Measurements from ENCODE around the gene SETD2.
"Not testable (repeated sequence)": the region's sequence is repeated elsewhere in the genome, so short reads cannot be mapped to it uniquely, and the experiment has no call there.

Gene SETD2

GRCh38 chr3:47194994-47195393, 31.1 kb upstream of the SETD2 start:
- Histone ChIP-seq H3K27me3 (ENCODE audit: insufficient read depth, insufficient read length) (no peaks in the 10 kb centered on the region), H3K36me3 (ENCODE audit: insufficient read depth, insufficient read length, low read length) (no peaks in the 10 kb centered on the region), H3K9me3 (ENCODE audit: insufficient read depth, low read length) (no peaks in the 10 kb centered on the region), H3K9ac (ENCODE audit: insufficient read length, low read depth) (no peak overlapping the region), H3K4me1 (ENCODE audit: insufficient read depth, insufficient read length) (peaks cover 3% of the 10 kb centered on the region), H3K4me3 (ENCODE audit: insufficient read length, low read depth) (no peak overlapping the region)
- DNase-seq (ENCODE audit: low read depth, low spot score), result no peak
- no peak for TF ChIP-seq YY1 (IDR thresholded peaks at IDR 0.05; ENCODE audit: insufficient read depth, insufficient read length)
- no peak for TF ChIP-seq SUZ12 (IDR thresholded peaks at IDR 0.05; ENCODE audit: extremely low read depth, insufficient read depth, insufficient read length)
- no peak for TF ChIP-seq ZNF274 (IDR thresholded peaks at IDR 0.05; ENCODE audit: low read depth, low read length)

GRCh38 chr3:47193871-47194859, 30.3 kb upstream of the SETD2 start:
- no peak overlapping the region for H3K4me3 ChIP-seq (ENCODE audit: insufficient read length, low read depth)
- no peak overlapping the region for H3K9ac ChIP-seq (ENCODE audit: insufficient read length, low read depth)
- H3K36me3 ChIP-seq (ENCODE audit: insufficient read depth, insufficient read length, low read length), result no peaks in the 10 kb centered on the region
- peaks cover 3% of the 10 kb centered on the region for H3K4me1 ChIP-seq (ENCODE audit: insufficient read depth, insufficient read length)
- DNase-seq (ENCODE audit: low read depth, low spot score), result no peak
- H3K9me3 ChIP-seq (ENCODE audit: insufficient read depth, low read length), result no peaks in the 10 kb centered on the region
- H3K27me3 ChIP-seq (ENCODE audit: insufficient read depth, insufficient read length), result no peaks in the 10 kb centered on the region
- TF ChIP-seq SUZ12 (IDR thresholded peaks at IDR 0.05; ENCODE audit: extremely low read depth, insufficient read depth, insufficient read length), result no peak
- no peak for TF ChIP-seq ZNF274 (IDR thresholded peaks at IDR 0.05; ENCODE audit: low read depth, low read length)
- no peak for TF ChIP-seq YY1 (IDR thresholded peaks at IDR 0.05; ENCODE audit: insufficient read depth, insufficient read length)

GRCh38 chr3:47186285-47186684, 22.4 kb upstream of the SETD2 start:
- TF ChIP-seq YY1 (IDR thresholded peaks at IDR 0.05; ENCODE audit: insufficient read depth, insufficient read length) (no peak), ZNF274 (IDR thresholded peaks at IDR 0.05; ENCODE audit: low read depth, low read length) (no peak), SUZ12 (IDR thresholded peaks at IDR 0.05; ENCODE audit: extremely low read depth, insufficient read depth, insufficient read length) (no peak)
- DNase-seq (ENCODE audit: low read depth, low spot score), result no peak
- Histone ChIP-seq H3K4me1 (ENCODE audit: insufficient read depth, insufficient read length) (no peaks in the 10 kb centered on the region), H3K9ac (ENCODE audit: insufficient read length, low read depth) (no peak overlapping the region), H3K4me3 (ENCODE audit: insufficient read length, low read depth) (no peak overlapping the region), H3K36me3 (ENCODE audit: insufficient read depth, insufficient read length, low read length) (peaks cover 8% of the 10 kb centered on the region), H3K27me3 (ENCODE audit: insufficient read depth, insufficient read length) (no peaks in the 10 kb centered on the region), H3K9me3 (ENCODE audit: insufficient read depth, low read length) (no peaks in the 10 kb centered on the region)

GRCh38 chr3:47181685-47182084, 17.8 kb upstream of the SETD2 start:
- DNase-seq (ENCODE audit: low read depth, low spot score); H3K4me1 ChIP-seq (ENCODE audit: insufficient read depth, insufficient read length); H3K4me3 ChIP-seq (ENCODE audit: insufficient read length, low read depth); H3K27me3 ChIP-seq (ENCODE audit: insufficient read depth, insufficient read length); H3K9ac ChIP-seq (ENCODE audit: insufficient read length, low read depth); H3K9me3 ChIP-seq (ENCODE audit: insufficient read depth, low read length): not testable (repeated sequence)
- H3K36me3 ChIP-seq (ENCODE audit: insufficient read depth, insufficient read length, low read length), result peaks cover 20% of the 10 kb centered on the region

GRCh38 chr3:47180011-47180410, 16.1 kb upstream of the SETD2 start:
- H3K36me3 ChIP-seq (ENCODE audit: insufficient read depth, insufficient read length, low read length), result peaks cover 32% of the 10 kb centered on the region

GRCh38 chr3:47176582-47176981, 12.7 kb upstream of the SETD2 start:
- no peak for DNase-seq (ENCODE audit: low read depth, low spot score)
- peaks cover 44% of the 10 kb centered on the region for H3K36me3 ChIP-seq (ENCODE audit: insufficient read depth, insufficient read length, low read length)
- H3K9me3 ChIP-seq (ENCODE audit: insufficient read depth, low read length), result no peaks in the 10 kb centered on the region

More at GRCh38 chr3:47180011-47180410, 16.1 kb upstream of the SETD2 start:
- H3K9me3 ChIP-seq (ENCODE audit: insufficient read depth, low read length); DNase-seq (ENCODE audit: low read depth, low spot score); H3K4me1 ChIP-seq (ENCODE audit: insufficient read depth, insufficient read length); H3K4me3 ChIP-seq (ENCODE audit: insufficient read length, low read depth); H3K9ac ChIP-seq (ENCODE audit: insufficient read length, low read depth); H3K27me3 ChIP-seq (ENCODE audit: insufficient read depth, insufficient read length): not testable (repeated sequence)

GRCh38 chr3:47163169-47164006, 525 bp downstream of the SETD2 start:
- Histone ChIP-seq H3K36me3 (ENCODE audit: insufficient read depth, insufficient read length, low read length) (peaks cover 19% of the 10 kb centered on the region), H3K9ac (ENCODE audit: insufficient read length, low read depth) (peak overlapping the region; percentile 95), H3K9me3 (ENCODE audit: insufficient read depth, low read length) (no peaks in the 10 kb centered on the region), H3K27me3 (ENCODE audit: insufficient read depth, insufficient read length) (no peaks in the 10 kb centered on the region), H3K4me3 (ENCODE audit: insufficient read length, low read depth) (peak overlapping the region; percentile 85), H3K4me1 (ENCODE audit: insufficient read depth, insufficient read length) (peaks cover 2% of the 10 kb centered on the region)
- no peak for TF ChIP-seq SUZ12 (IDR thresholded peaks at IDR 0.05; ENCODE audit: extremely low read depth, insufficient read depth, insufficient read length)
- TF ChIP-seq ZNF274 (IDR thresholded peaks at IDR 0.05; ENCODE audit: low read depth, low read length), result no peak
- no peak for TF ChIP-seq YY1 (IDR thresholded peaks at IDR 0.05; ENCODE audit: insufficient read depth, insufficient read length)
- no peak for DNase-seq (ENCODE audit: low read depth, low spot score)

More at GRCh38 chr3:47176582-47176981, 12.7 kb upstream of the SETD2 start:
- TF ChIP-seq ZNF274 (IDR thresholded peaks at IDR 0.05; ENCODE audit: low read depth, low read length) (no peak), SUZ12 (IDR thresholded peaks at IDR 0.05; ENCODE audit: extremely low read depth, insufficient read depth, insufficient read length) (no peak), YY1 (IDR thresholded peaks at IDR 0.05; ENCODE audit: insufficient read depth, insufficient read length) (no peak)
- no peak overlapping the region for H3K4me3 ChIP-seq (ENCODE audit: insufficient read length, low read depth)
- no peaks in the 10 kb centered on the region for H3K27me3 ChIP-seq (ENCODE audit: insufficient read depth, insufficient read length)
- H3K4me1 ChIP-seq (ENCODE audit: insufficient read depth, insufficient read length), result no peaks in the 10 kb centered on the region
- H3K9ac ChIP-seq (ENCODE audit: insufficient read length, low read depth), result no peak overlapping the region

Measured in NT2/D1 (cell line).